K562 (cell line): Measurements from ENCODE around the gene NFIL3. TPM values are rescaled to one million over a fixed set of nuclear protein-coding genes. Genes with fewer than 3 reads are reported as not detected.

Experiments used
- BCOR ChIP-seq: fragments of 450-650 bp; IDR thresholded peaks from 2 replicates; pipeline ENCODE4 v1.6.1; 2016
- BRF2 ChIP-seq: IDR thresholded peaks from 3 replicates; pipeline ENCODE4 v1.6.1; 2011; ENCODE audit warnings: borderline replicate concordance, mild to moderate bottlenecking; ENCODE audit not compliant: insufficient read length, insufficient read depth
- HDAC2 ChIP-seq: fragments of 450-650 bp; IDR thresholded peaks from 2 replicates; pipeline ENCODE4 v1.6.1; 2016; ENCODE audit warnings: mild to moderate bottlenecking
- HLTF ChIP-seq: fragments of 450-650 bp; IDR thresholded peaks from 2 replicates; pipeline ENCODE4 v1.6.1; 2016
- KLF6 ChIP-seq: fragments of 250-450 bp; sonication (Bioruptor Pico); IDR thresholded peaks from 2 replicates; pipeline ENCODE4 v1.4.0; 2020; ENCODE audit warnings: mild to moderate bottlenecking, moderate library complexity, borderline replicate concordance
- POLR3A ChIP-seq: IDR thresholded peaks from 2 replicates; pipeline ENCODE4 v1.6.1; 2011; ENCODE audit warnings: borderline replicate concordance, mild to moderate bottlenecking, moderate library complexity; ENCODE audit not compliant: insufficient read length, insufficient read depth; ENCODE audit errors: extremely low read depth
- SLC30A9 ChIP-seq: fragments of 250-450 bp; sonication (Bioruptor Pico); IDR thresholded peaks from 2 replicates; pipeline ENCODE4 v1.8.0; 2022; ENCODE audit warnings: mild to moderate bottlenecking, moderate library complexity
- SMARCC2 ChIP-seq: fragments of 450-650 bp; IDR thresholded peaks from 2 replicates; pipeline ENCODE4 v1.6.1; 2017; ENCODE audit warnings: antibody characterized with exemption, moderate library complexity, mild to moderate bottlenecking, low read depth
- TFAM ChIP-seq: fragments of 250-450 bp; sonication (Bioruptor Pico); conservative IDR thresholded peaks from 2 replicates; pipeline ENCODE4 v1.5.0; 2021; ENCODE audit warnings: mild to moderate bottlenecking, moderate library complexity
- ZBTB11 ChIP-seq, 3 experiments: fragments of 200-800 bp in 1 of 3; fragments of 250-450 bp in 1 of 3; fragments of 450-650 bp in 1 of 3; sonication (Bioruptor Pico) in 1 of 3; sonication (Bioruptor generic) in 1 of 3; formaldehyde crosslinking in 1 of 3; IDR thresholded peaks; 2 replicates each; pipeline versions ENCODE4 v1.6.1 to v1.8.0; 2016 to 2022; ENCODE audit warnings: mild to moderate bottlenecking in 2 of 3, missing genetic modification characterization in 2 of 3, missing compliant biosample characterization in 1 of 3, moderate library complexity in 1 of 3
- ZC3H8 ChIP-seq: fragments of 450-650 bp; IDR thresholded peaks from 2 replicates; pipeline ENCODE4 v1.6.1; 2017
- ZNF695 ChIP-seq: fragments of 450-650 bp; formaldehyde crosslinking; IDR thresholded peaks from 2 replicates; pipeline ENCODE4 v1.4.0; 2020; ENCODE audit warnings: mild to moderate bottlenecking, moderate library complexity
- ZNF76 ChIP-seq: fragments of 250-450 bp; sonication (Bioruptor Pico); IDR thresholded peaks from 2 replicates; pipeline ENCODE4 v1.4.0; 2020; ENCODE audit warnings: mild to moderate bottlenecking, moderate library complexity, borderline replicate concordance
- polyA plus RNA-seq, 8 experiments: library from polyadenylated mRNA; depleted of rRNA in 4 of 8; stranded (reverse) in 5 of 8; unstranded in 3 of 8; fragments of >200 nt; fragmentation: Nextera tagmentation in 2 of 8; fragmentation: Illumina TruSeq in 1 of 8; extraction: Ambion mirVana in 2 of 8; extraction: Trizol in 1 of 8; gene quantifications; 2 replicates each; pipeline versions ENCODE4 v1.2.1 to v1.2.3, GENCODE V29; 2011 to 2014; ENCODE audit warnings: inconsistent platforms in 1 of 8, missing spikeins in 1 of 8
- total RNA-seq, 7 experiments: library from RNA; depleted of rRNA in 6 of 7; stranded (reverse); fragments of >200 nt in 6 of 7; fragmentation: Illumina TruSeq in 2 of 7; extraction: Trizol in 2 of 7; gene quantifications; 2 replicates each; pipeline versions ENCODE4 v1.2.1 to v1.2.3, GENCODE V29; 2011 to 2021; ENCODE audit warnings: low replicate concordance in 1 of 7
- TF ChIP-seq, protein P1 (sequence below): fragments of 250-450 bp; sonication (Bioruptor Pico); IDR thresholded peaks from 2 replicates; pipeline ENCODE4 v1.8.0; 2021; ENCODE audit warnings: moderate library complexity, mild to moderate bottlenecking, inconsistent platforms
- TF ChIP-seq, protein P2 (sequence below), 2 experiments: fragments of 450-650 bp in 1 of 2; sonication (generic) in 1 of 2; formaldehyde crosslinking in 1 of 2; IDR thresholded peaks in 1 of 2; conservative IDR thresholded peaks in 1 of 2; 2 replicates each; pipeline versions ENCODE4 v1.6.1 to v1.8.1; 2016 to 2023; ENCODE audit warnings: mild to moderate bottlenecking in 2 of 2, moderate library complexity in 2 of 2, inconsistent platforms in 1 of 2, missing genetic modification reagents in 1 of 2
- TF ChIP-seq, protein P3 (sequence below): fragments of 450-650 bp; IDR thresholded peaks from 2 replicates; pipeline ENCODE4 v1.6.1; 2016; ENCODE audit warnings: antibody characterized with exemption
- TF ChIP-seq, protein P4 (sequence below), 3 experiments: IDR thresholded peaks in 2 of 3; conservative IDR thresholded peaks in 1 of 3; 2 replicates each; pipeline ENCODE4 v1.5.1; 2011 to 2012; ENCODE audit warnings: low read length in 3 of 3, mild to moderate bottlenecking in 3 of 3, control low read depth in 2 of 3, improper control_type of control experiment in 1 of 3, inconsistent platforms in 1 of 3, low read depth in 1 of 3, mixed read lengths in 1 of 3, moderate library complexity in 1 of 3; ENCODE audit not compliant: insufficient read depth in 2 of 3

Gene NFIL3
- total and polyA plus RNA-seq, 9 of the 15 experiments (the other 6 are each of a cell fraction or from before 2014, with no cell fraction given), result 3.2 to 16.1 (median 9.3) TPM

DNA sequence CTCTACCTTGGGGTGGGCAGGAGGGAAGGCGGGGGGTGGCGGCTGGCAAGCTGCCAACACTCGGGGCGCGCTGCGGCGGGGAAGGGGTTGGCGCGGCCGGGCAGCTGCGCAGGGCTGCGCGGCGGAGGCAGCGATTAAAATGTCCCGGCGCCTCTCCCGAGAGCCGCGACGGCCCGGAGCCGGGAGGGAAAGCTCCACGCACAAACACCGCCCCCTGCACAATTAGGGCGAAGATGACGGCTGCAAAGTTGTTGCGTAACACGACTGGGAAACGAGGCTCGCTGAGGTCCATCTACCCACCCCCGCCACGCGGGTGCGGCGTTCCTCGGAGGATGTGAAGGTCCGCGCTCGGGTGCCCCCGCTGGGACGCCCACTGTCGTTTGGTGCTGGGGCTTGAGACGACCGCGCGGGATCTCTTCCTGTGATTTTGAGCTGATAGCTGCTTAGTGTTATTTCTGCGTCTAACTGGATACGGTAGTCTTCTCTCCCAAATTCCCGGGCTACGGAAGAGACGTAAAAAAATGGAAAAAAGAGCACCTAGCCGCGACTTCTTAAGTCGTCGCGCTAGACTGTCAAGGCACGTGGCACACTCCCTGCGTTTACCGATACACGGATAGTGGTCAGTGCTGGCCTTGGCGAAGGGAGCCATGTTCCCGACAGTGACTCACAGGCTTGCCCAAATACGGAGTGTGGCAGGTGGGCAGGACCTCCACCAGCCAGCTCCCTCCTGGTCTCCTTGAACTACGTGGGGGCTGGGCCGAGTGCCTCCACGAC is 958 bp upstream of the NFIL3 start (continued):
- 0 out of 6 replicates have a peak, but pooled peaks of 1 of the 3 experiments have one; percentile 24 for TF ChIP-seq ZBTB11 (CRISPR knock-in tag; IDR thresholded peaks at IDR 0.05)
- 0 out of 2 replicates have a peak, but pooled peaks have one; percentile 33 for TF ChIP-seq HLTF
- TF ChIP-seq BRF2, result no peak
- no peak for TF ChIP-seq SLC30A9 (CRISPR knock-in tag)
- TF ChIP-seq ZC3H8, result no peak
- TF ChIP-seq POLR3A, result no peak
- TF ChIP-seq ZNF76, result no peak
- no peak for TF ChIP-seq ZNF695 (CRISPR knock-in tag)
- TF ChIP-seq, protein P1, sequence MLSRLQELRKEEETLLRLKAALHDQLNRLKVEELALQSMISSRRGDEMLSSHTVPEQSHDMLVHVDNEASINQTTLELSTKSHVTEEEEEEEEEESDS (CRISPR knock-in tag), result no peak
- no peak for TF ChIP-seq TFAM (CRISPR knock-in tag)
- TF ChIP-seq SMARCC2, result 0 out of 2 replicates have a peak, but pooled peaks have one; percentile 24
- TF ChIP-seq, protein P2, sequence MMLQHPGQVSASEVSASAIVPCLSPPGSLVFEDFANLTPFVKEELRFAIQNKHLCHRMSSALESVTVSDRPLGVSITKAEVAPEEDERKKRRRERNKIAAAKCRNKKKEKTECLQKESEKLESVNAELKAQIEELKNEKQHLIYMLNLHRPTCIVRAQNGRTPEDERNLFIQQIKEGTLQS (IDR thresholded peaks at IDR 0.05), result peak; percentile 85
- TF ChIP-seq, protein P2 (CRISPR knock-in tag; conservative IDR thresholded peaks at IDR 0.05), result 0 out of 2 replicates have a peak, but pooled peaks have one; percentile 40
- no peak for TF ChIP-seq KLF6 (CRISPR knock-in tag)
- TF ChIP-seq, protein P3, sequence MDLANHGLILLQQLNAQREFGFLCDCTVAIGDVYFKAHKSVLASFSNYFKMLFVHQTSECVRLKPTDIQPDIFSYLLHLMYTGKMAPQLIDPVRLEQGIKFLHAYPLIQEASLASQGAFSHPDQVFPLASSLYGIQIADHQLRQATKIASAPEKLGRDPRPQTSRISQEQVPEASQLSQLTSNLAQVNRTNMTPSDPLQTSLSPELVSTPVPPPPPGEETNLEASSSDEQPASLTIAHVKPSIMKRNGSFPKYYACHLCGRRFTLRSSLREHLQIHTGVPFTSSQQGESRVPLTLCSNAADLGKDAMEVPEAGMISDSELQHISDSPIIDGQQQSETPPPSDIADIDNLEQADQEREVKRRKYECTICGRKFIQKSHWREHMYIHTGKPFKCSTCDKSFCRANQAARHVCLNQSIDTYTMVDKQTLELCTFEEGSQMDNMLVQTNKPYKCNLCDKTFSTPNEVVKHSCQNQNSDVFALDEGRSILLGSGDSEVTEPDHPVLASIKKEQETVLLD, result no peak
- TF ChIP-seq, protein P4, sequence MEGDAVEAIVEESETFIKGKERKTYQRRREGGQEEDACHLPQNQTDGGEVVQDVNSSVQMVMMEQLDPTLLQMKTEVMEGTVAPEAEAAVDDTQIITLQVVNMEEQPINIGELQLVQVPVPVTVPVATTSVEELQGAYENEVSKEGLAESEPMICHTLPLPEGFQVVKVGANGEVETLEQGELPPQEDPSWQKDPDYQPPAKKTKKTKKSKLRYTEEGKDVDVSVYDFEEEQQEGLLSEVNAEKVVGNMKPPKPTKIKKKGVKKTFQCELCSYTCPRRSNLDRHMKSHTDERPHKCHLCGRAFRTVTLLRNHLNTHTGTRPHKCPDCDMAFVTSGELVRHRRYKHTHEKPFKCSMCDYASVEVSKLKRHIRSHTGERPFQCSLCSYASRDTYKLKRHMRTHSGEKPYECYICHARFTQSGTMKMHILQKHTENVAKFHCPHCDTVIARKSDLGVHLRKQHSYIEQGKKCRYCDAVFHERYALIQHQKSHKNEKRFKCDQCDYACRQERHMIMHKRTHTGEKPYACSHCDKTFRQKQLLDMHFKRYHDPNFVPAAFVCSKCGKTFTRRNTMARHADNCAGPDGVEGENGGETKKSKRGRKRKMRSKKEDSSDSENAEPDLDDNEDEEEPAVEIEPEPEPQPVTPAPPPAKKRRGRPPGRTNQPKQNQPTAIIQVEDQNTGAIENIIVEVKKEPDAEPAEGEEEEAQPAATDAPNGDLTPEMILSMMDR (IDR thresholded peaks at IDR 0.05 in 2 of 3, conservative IDR thresholded peaks at IDR 0.05 in 1 of 3; ENCODE audit: insufficient read depth in 2 of 3, low read depth in 1 of 3, low read length in 3 of 3), result peak in 2 of 3 experiments; percentile 24 to 38; a peak in 3 of 6 replicates
- TF ChIP-seq HDAC2, result peak; percentile 73; the same call in 1 of the 2 replicates
- TF ChIP-seq BCOR, result no peak
